GM23338 (cell line): ENCODE measurements around the gene C12orf56. TPM values are rescaled to one million over a fixed set of nuclear protein-coding genes. Genes with fewer than 3 reads are reported as not detected.

Experiments used
- ATAC-seq: fragments of 200-7000 bp; cut with Tn5 transposase; 3 replicates; pipeline ENCODE4 v1.9.1; 2020
- DNase-seq: peaks from one replicate; pipeline ENCODE4 v3.0.0-alpha.2; 2015; ENCODE audit warnings: low spot score
- H2AFZ ChIP-seq: fragments of 200-600 bp; sonication (generic); 2 replicates; pipeline ENCODE4 v1.8.0; 2016; ENCODE audit warnings: antibody characterized with exemption, mild to moderate bottlenecking, moderate library complexity
- H3F3A ChIP-seq: fragments of 200-600 bp; sonication (generic); replicated peaks from 2 replicates; pipeline ENCODE4 v1.8.0; 2017; ENCODE audit warnings: antibody characterized with exemption, mixed run types, low read depth
- H3K27ac ChIP-seq: fragments of 200-600 bp; sonication (generic); 2 replicates; pipeline ENCODE4 v1.6.1; 2016; ENCODE audit warnings: low read depth
- H3K27me3 ChIP-seq: fragments of 200-600 bp; sonication (generic); 2 replicates; pipeline ENCODE4 v1.8.0; 2016; ENCODE audit warnings: mild to moderate bottlenecking, mixed run types, moderate library complexity; ENCODE audit not compliant: insufficient read depth
- H3K36me3 ChIP-seq: fragments of 200-600 bp; sonication (generic); 2 replicates; pipeline ENCODE4 v1.8.0; 2016; ENCODE audit warnings: mild to moderate bottlenecking; ENCODE audit not compliant: insufficient read depth
- H3K4me1 ChIP-seq: fragments of 200-600 bp; sonication (generic); 2 replicates; pipeline ENCODE4 v1.8.0; 2016; ENCODE audit warnings: mild to moderate bottlenecking, moderate library complexity; ENCODE audit not compliant: insufficient read depth
- H3K4me2 ChIP-seq: fragments of 200-600 bp; sonication (generic); 2 replicates; pipeline ENCODE4 v1.7.1; 2017; ENCODE audit warnings: mixed run types
- H3K4me3 ChIP-seq: fragments of 200-600 bp; sonication (generic); 2 replicates; pipeline ENCODE4 v1.6.1; 2016; ENCODE audit warnings: mixed run types
- H3K79me2 ChIP-seq: fragments of 200-600 bp; sonication (generic); replicated peaks from 2 replicates; pipeline ENCODE4 v1.8.0; 2017; ENCODE audit warnings: mild to moderate bottlenecking; ENCODE audit not compliant: insufficient read depth
- H3K9me2 ChIP-seq: fragments of 200-600 bp; sonication (generic); 2 replicates; pipeline ENCODE4 v1.8.0; 2017; ENCODE audit not compliant: insufficient read depth
- H4K20me1 ChIP-seq: fragments of 200-600 bp; sonication (generic); replicated peaks from 2 replicates; pipeline ENCODE4 v1.8.0; 2017; ENCODE audit warnings: mild to moderate bottlenecking; ENCODE audit not compliant: insufficient read depth
- H3K27ac Mint-ChIP-seq: 2 replicates; pipeline ENCODE4 v1.8.0; 2020; ENCODE audit warnings: inconsistent platforms, mild to moderate bottlenecking, moderate library complexity, mixed read lengths
- H3K27me3 Mint-ChIP-seq: 3 replicates; pipeline ENCODE4 v1.8.0; 2022; ENCODE audit warnings: low read depth, mild to moderate bottlenecking, moderate library complexity, mixed read lengths, inconsistent platforms; ENCODE audit not compliant: insufficient read depth, poor library complexity
- H3K36me3 Mint-ChIP-seq: 3 replicates; pipeline ENCODE4 v1.8.0; 2021; ENCODE audit warnings: low read depth, mild to moderate bottlenecking, inconsistent platforms, moderate library complexity, mixed read lengths
- H3K4me1 Mint-ChIP-seq: 3 replicates; pipeline ENCODE4 v1.8.0; 2020; ENCODE audit warnings: mild to moderate bottlenecking, inconsistent platforms, mixed read lengths
- H3K4me3 Mint-ChIP-seq: 3 replicates; pipeline ENCODE4 v1.8.0; 2021; ENCODE audit warnings: moderate library complexity, mild to moderate bottlenecking, inconsistent platforms, mixed read lengths
- H3K9me3 Mint-ChIP-seq: 3 replicates; pipeline ENCODE4 v1.8.0; 2020; ENCODE audit warnings: moderate library complexity, mild to moderate bottlenecking, inconsistent platforms, mixed read lengths
- CREB1 ChIP-seq: fragments of 250-450 bp; sonication (Bioruptor Pico); IDR thresholded peaks from 2 replicates; pipeline ENCODE4 v1.5.0; 2020; ENCODE audit warnings: low read depth, mild to moderate bottlenecking, moderate library complexity
- CTCF ChIP-seq, 2 experiments: fragments of 200-600 bp in 1 of 2; sonication (generic) in 1 of 2; conservative IDR thresholded peaks; 2 replicates each; pipeline versions ENCODE4 v1.5.1 to v1.6.1; 2016 to 2017; ENCODE audit warnings: antibody characterized with exemption in 2 of 2, low read depth in 2 of 2, mild to moderate bottlenecking in 2 of 2, moderate library complexity in 1 of 2
- JUNB ChIP-seq: IDR thresholded peaks from one replicate; pipeline ENCODE4 v1.6.1; 2016; ENCODE audit warnings: antibody characterized with exemption; ENCODE audit not compliant: unreplicated experiment
- NANOG ChIP-seq: IDR thresholded peaks from 2 replicates; pipeline ENCODE4 v1.6.1; 2016; ENCODE audit warnings: antibody characterized with exemption, borderline replicate concordance
- POLR2AphosphoS5 ChIP-seq: IDR thresholded peaks from 2 replicates; pipeline ENCODE4 v1.6.1; 2016; ENCODE audit warnings: antibody characterized with exemption, low read depth
- STAT1 ChIP-seq: IDR thresholded peaks from one replicate; pipeline ENCODE4 v1.6.1; 2016; ENCODE audit warnings: antibody characterized with exemption; ENCODE audit not compliant: unreplicated experiment
- ZNF114 ChIP-seq: fragments of 250-450 bp; sonication (Bioruptor Pico); IDR thresholded peaks from 2 replicates; pipeline ENCODE4 v1.5.0; 2020; ENCODE audit warnings: mild to moderate bottlenecking, moderate library complexity
- ZNF331 ChIP-seq: fragments of 250-450 bp; sonication (Bioruptor Pico); IDR thresholded peaks from 2 replicates; pipeline ENCODE4 v1.5.0; 2020; ENCODE audit warnings: low read depth, mild to moderate bottlenecking, moderate library complexity
- ZNF462 ChIP-seq: fragments of 250-450 bp; sonication (Bioruptor Pico); IDR thresholded peaks from 2 replicates; pipeline ENCODE4 v1.5.0; 2020; ENCODE audit warnings: mild to moderate bottlenecking, moderate library complexity
- polyA plus RNA-seq: library from polyadenylated mRNA; unstranded; fragments of >200 nt; fragmentation: Nextera tagmentation; extraction: Ambion mirVana; gene quantifications from 2 replicates; pipeline ENCODE4 v1.2.1, GENCODE V29; 2016
- total RNA-seq: library from RNA; depleted of rRNA; stranded (reverse); fragments of >200 nt; shearing (Covaris generic); gene quantifications from 2 replicates; pipeline ENCODE4 v1.2.3, GENCODE V29; 2014

The C12orf56 gene
- total and polyA plus RNA-seq, 2 experiments from 2014 or later, result 6.4 to 9.3 TPM

- H2AFZ ChIP-seq, result no peak overlapping the region
- Mint-ChIP-seq H3K4me3 (no peak overlapping the region), H3K27me3 (no peaks in the 10 kb centered on the region), H3K4me1 (no peaks in the 10 kb centered on the region), H3K27ac (no peak overlapping the region), H3K36me3 (peaks cover 67% of the 10 kb centered on the region), H3K9me3 (peaks cover 65% of the 10 kb centered on the region)
- H3K27me3 ChIP-seq, result no peaks in the 10 kb centered on the region
- TF ChIP-seq ZNF114 (CRISPR knock-in tag), result no peak
- no peak for TF ChIP-seq NANOG
- no peak for TF ChIP-seq POLR2AphosphoS5
- no peak for TF ChIP-seq CTCF (conservative IDR thresholded peaks at IDR 0.05; ENCODE audit: low read depth in 2 of 2)
- TF ChIP-seq JUNB, result no peak
- TF ChIP-seq CREB1 (CRISPR knock-in tag), result no peak
- no peak for TF ChIP-seq ZNF331
- no peak for TF ChIP-seq STAT1
- H3K79me2 ChIP-seq, result no peaks in the 10 kb centered on the region
- no peak overlapping the region for H3K27ac ChIP-seq
- H3K9me2 ChIP-seq, result no peaks in the 10 kb centered on the region
- ATAC-seq (no peak), DNase-seq (no peak)
- H3K4me3 ChIP-seq, result no peak overlapping the region
- H4K20me1 ChIP-seq, result no peaks in the 10 kb centered on the region
- H3K4me2 ChIP-seq, result no peak overlapping the region
- no peaks in the 10 kb centered on the region for H3F3A ChIP-seq
- H3K36me3 ChIP-seq, result peaks cover 28% of the 10 kb centered on the region
- no peaks in the 10 kb centered on the region for H3K4me1 ChIP-seq
These were observed 39.3 kb downstream of the C12orf56 start for GRCh38 chr12:64351265-64351664.

- no peak for ATAC-seq
- H3K9me3 Mint-ChIP-seq, result peaks cover 55% of the 10 kb centered on the region
These were observed 42.9 kb downstream of the C12orf56 start for GRCh38 chr12:64347630-64348029.

More at GRCh38 chr12:64347630-64348029, 42.9 kb downstream of the C12orf56 start:
- Mint-ChIP-seq H3K27ac (no peak overlapping the region), H3K36me3 (peaks cover 75% of the 10 kb centered on the region), H3K27me3 (no peaks in the 10 kb centered on the region), H3K4me3 (no peak overlapping the region), H3K4me1 (no peaks in the 10 kb centered on the region)
- Histone ChIP-seq H3K36me3 (peaks cover 28% of the 10 kb centered on the region), H3K4me1 (no peaks in the 10 kb centered on the region), H3K4me2 (no peak overlapping the region), H3K9me2 (0 out of 2 replicates have a peak, but pooled peaks cover 7% of the 10 kb centered on the region), H3F3A (no peaks in the 10 kb centered on the region), H3K79me2 (no peaks in the 10 kb centered on the region), H3K27me3 (no peaks in the 10 kb centered on the region), H4K20me1 (no peaks in the 10 kb centered on the region), H3K27ac (no peak overlapping the region), H2AFZ (no peak overlapping the region), H3K4me3 (no peak overlapping the region)
- TF ChIP-seq ZNF462 (CRISPR knock-in tag), result no peak
- no peak for DNase-seq
